ENCODE data around the gene RPH3AL. TPM values are rescaled to one million over a fixed set of nuclear protein-coding genes. Genes with fewer than 3 reads are reported as not detected.
"Not testable (repeated sequence)": the region's sequence is repeated elsewhere in the genome, so short reads cannot be mapped to it uniquely, and the experiment has no call there.

Gene RPH3AL
- total RNA-seq, 4 donors from 2014 or later: 24.3 to 90.5 (median 47.2) TPM

DNA sequence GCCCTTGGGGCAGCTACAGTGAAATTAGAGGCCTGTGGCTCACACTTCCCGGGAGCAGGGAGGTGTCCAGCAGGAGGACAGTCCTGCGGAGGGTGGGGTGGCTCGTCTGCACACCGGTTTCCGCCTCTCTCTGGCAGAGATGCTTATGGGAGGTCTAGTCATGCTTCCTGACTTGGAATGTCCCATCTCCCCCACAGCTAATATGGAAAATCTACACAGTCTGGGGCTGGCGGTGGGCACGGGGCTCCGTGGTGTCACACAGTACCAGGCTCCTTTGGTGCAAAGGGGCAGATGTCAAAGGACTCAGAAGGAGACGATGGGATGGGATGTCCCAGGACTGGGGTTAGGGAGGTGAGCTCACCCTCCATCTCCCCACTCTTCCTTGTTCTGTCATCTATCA, 127.1 kb downstream of the RPH3AL start:
- DNase-seq: peak; percentile 0
- H3K27ac ChIP-seq: no peak overlapping the region
- no peak overlapping the region for H3K4me3 ChIP-seq
- in situ Hi-C loops (cut with MboI; ENCODE audit: low pct_ligation_motif_present in 1 of 4, low pct_unique_long_range_greater_than_20kb in 1 of 4, low sequenced_read_pairs in 3 of 4) (no loop called here), intact Hi-C loops (cut with DNase I; ENCODE audit: low total_unique reads) (no loop called here)
- H3K4me1 ChIP-seq: no peaks in the 10 kb centered on the region
- 93% methylated on average over 9 of the region's 9 CpGs; no CpG with 5 or more reads in 1 of the 2 donors for WGBS, 2 donors (ENCODE audit: low coverage in 1 of 2)
- H3K27me3 ChIP-seq: no peaks in the 10 kb centered on the region
- no peaks in the 10 kb centered on the region for H3K36me3 ChIP-seq
- H3K9me3 ChIP-seq: no peaks in the 10 kb centered on the region
- TF ChIP-seq POLR2A (IDR thresholded peaks at IDR 0.05): no peak
- TF ChIP-seq, protein P1, sequence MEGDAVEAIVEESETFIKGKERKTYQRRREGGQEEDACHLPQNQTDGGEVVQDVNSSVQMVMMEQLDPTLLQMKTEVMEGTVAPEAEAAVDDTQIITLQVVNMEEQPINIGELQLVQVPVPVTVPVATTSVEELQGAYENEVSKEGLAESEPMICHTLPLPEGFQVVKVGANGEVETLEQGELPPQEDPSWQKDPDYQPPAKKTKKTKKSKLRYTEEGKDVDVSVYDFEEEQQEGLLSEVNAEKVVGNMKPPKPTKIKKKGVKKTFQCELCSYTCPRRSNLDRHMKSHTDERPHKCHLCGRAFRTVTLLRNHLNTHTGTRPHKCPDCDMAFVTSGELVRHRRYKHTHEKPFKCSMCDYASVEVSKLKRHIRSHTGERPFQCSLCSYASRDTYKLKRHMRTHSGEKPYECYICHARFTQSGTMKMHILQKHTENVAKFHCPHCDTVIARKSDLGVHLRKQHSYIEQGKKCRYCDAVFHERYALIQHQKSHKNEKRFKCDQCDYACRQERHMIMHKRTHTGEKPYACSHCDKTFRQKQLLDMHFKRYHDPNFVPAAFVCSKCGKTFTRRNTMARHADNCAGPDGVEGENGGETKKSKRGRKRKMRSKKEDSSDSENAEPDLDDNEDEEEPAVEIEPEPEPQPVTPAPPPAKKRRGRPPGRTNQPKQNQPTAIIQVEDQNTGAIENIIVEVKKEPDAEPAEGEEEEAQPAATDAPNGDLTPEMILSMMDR (IDR thresholded peaks at IDR 0.05): no peak

DNA sequence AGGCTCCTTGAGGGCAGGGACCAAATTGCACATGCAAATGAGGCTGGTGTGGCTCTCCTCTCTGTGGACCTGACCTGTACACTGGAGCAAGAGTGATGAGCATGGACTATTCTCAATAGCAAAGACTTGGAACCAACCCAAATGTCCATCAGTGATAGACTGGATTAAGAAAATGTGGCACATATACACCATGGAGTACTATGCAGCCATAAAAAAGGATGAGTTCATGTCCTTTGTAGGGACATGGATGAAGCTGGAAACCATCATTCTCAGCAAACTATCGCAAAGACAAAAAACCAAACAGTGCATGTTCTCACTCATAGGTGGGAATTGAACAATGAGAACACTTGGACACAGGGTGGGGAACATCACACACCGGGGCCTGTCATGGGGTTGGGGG, 128.0 kb downstream of the RPH3AL start:
- H3K27me3 ChIP-seq; H3K27ac ChIP-seq; in situ Hi-C loops (cut with MboI; ENCODE audit: low pct_ligation_motif_present in 1 of 4, low pct_unique_long_range_greater_than_20kb in 1 of 4, low sequenced_read_pairs in 3 of 4); DNase-seq; H3K36me3 ChIP-seq; H3K9me3 ChIP-seq; H3K4me1 ChIP-seq; intact Hi-C loops (cut with DNase I; ENCODE audit: low total_unique reads); H3K4me3 ChIP-seq: not testable (repeated sequence)
- 93 to 96% methylated on average over 2 of the region's 2 CpGs for WGBS, 2 donors (ENCODE audit: low coverage in 1 of 2)

DNA sequence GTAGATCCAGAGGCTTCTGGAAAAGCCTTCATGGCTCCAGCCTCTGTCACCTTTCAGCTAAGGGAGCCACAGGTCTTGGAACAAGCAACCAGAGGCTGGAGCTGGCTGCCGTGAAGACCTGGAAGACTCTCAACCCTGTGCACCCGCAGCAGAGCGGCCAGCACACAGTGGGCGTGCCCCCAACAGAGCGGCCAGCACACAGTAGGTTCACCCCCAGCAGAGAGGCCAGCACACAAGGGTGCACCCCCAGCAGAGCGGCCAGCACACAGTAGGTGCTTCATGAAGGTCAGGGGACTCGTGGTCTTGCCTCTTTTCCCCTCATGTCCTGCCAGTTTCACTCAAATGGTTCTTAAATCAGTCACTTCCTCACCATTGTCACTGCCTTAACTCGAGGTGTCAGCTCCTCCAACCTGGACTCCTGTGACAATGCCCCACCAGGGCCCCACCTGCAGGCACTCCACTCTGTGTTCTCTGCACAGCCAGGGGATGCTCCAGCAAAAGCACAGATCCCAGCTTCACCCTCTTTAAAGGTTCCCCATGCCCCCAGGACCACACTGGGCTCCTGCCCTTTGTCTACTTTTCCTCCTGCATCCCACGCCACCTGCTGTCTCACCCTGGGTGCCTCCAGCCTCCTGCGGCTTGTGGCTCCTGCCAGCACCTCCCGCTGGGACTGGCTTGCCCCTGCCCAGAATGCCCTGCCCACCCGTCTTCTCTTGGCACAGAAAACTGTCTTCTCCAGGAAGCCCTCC, 128.7 kb downstream of the RPH3AL start:
- intact Hi-C loops (cut with DNase I; ENCODE audit: low total_unique reads) (no loop called here), in situ Hi-C loops (cut with MboI; ENCODE audit: low pct_ligation_motif_present in 1 of 4, low pct_unique_long_range_greater_than_20kb in 1 of 4, low sequenced_read_pairs in 3 of 4) (no loop called here)
- no peak overlapping the region for H3K4me3 ChIP-seq
- H3K27me3 ChIP-seq: no peaks in the 10 kb centered on the region
- no peaks in the 10 kb centered on the region for H3K9me3 ChIP-seq
- 40 to 63% methylated on average over 1 to 11 of the region's 12 CpGs for WGBS, 2 donors (ENCODE audit: low coverage in 1 of 2)
- no peak overlapping the region for H3K27ac ChIP-seq
- no peaks in the 10 kb centered on the region for H3K36me3 ChIP-seq
- DNase-seq: peak; percentile 3
- TF ChIP-seq EP300 (IDR thresholded peaks at IDR 0.05; ENCODE audit: low read depth) (no peak), POLR2A (IDR thresholded peaks at IDR 0.05) (no peak), POLR2AphosphoS5 (IDR thresholded peaks at IDR 0.05) (no peak)
- TF ChIP-seq, protein P1 (IDR thresholded peaks at IDR 0.05): no peak
- no peaks in the 10 kb centered on the region for H3K4me1 ChIP-seq

GRCh38 chr17:222172-222571, 130.4 kb downstream of the RPH3AL start:
- Histone ChIP-seq H3K27ac (no peak overlapping the region), H3K9me3 (no peaks in the 10 kb centered on the region), H3K27me3 (no peaks in the 10 kb centered on the region), H3K4me1 (no peaks in the 10 kb centered on the region), H3K36me3 (no peaks in the 10 kb centered on the region), H3K4me3 (no peak overlapping the region)
- in situ Hi-C loops (cut with MboI; ENCODE audit: low pct_ligation_motif_present in 1 of 4, low pct_unique_long_range_greater_than_20kb in 1 of 4, low sequenced_read_pairs in 3 of 4): no loop called here
- intact Hi-C loops (cut with DNase I; ENCODE audit: low total_unique reads): no loop called here
- WGBS, 2 donors (ENCODE audit: low coverage in 1 of 2): 75 to 100% methylated on average over 1 to 8 of the region's 8 CpGs
- peak; percentile 5 for DNase-seq
- TF ChIP-seq, protein P1 (IDR thresholded peaks at IDR 0.05): no peak
- no peak for TF ChIP-seq EP300 (IDR thresholded peaks at IDR 0.05; ENCODE audit: low read depth)
- no peak for TF ChIP-seq POLR2A (IDR thresholded peaks at IDR 0.05)
- no peak for TF ChIP-seq POLR2AphosphoS5 (IDR thresholded peaks at IDR 0.05)

- Histone ChIP-seq H3K4me1 (peaks cover 0 to 5% (median 0%) of the 10 kb centered on the region in 4 donors), H3K4me3 (no peak overlapping the region), H3K27ac (no peak overlapping the region), H3K27me3 (no peaks in the 10 kb centered on the region), H3K36me3 (no peaks in the 10 kb centered on the region), H3K9me3 (no peaks in the 10 kb centered on the region)
- in situ Hi-C loops (cut with MboI; ENCODE audit: low pct_ligation_motif_present in 1 of 4, low pct_unique_long_range_greater_than_20kb in 1 of 4, low sequenced_read_pairs in 3 of 4): no loop called here
- no peak for DNase-seq
- TF ChIP-seq, protein P1 (IDR thresholded peaks at IDR 0.05): no peak
- TF ChIP-seq POLR2A (IDR thresholded peaks at IDR 0.05) (no peak), EP300 (IDR thresholded peaks at IDR 0.05; ENCODE audit: low read depth) (no peak), POLR2AphosphoS5 (IDR thresholded peaks at IDR 0.05) (no peak)
- intact Hi-C loops (cut with DNase I; ENCODE audit: low total_unique reads): no loop called here
- 94% methylated on average over 10 of the region's 10 CpGs; no CpG with 5 or more reads in 1 of the 2 donors for WGBS, 2 donors (ENCODE audit: low coverage in 1 of 2)
These were observed 132.9 kb downstream of the RPH3AL start for GRCh38 chr17:219696-220095.

All from transverse colon (tissue), 4 donors.